WTC11 (cell line): ENCODE results near the gene EME2. TPM values are rescaled to one million over a fixed set of nuclear protein-coding genes. Genes with fewer than 3 reads are reported as not detected.

Source experiments
- ATAC-seq: fragments of 200-7000 bp; cut with Tn5 transposase; 2 replicates; pipeline ENCODE4 v1.10.0; 2021; ENCODE audit warnings: mild to moderate bottlenecking, moderate library complexity
- CTCF ChIA-PET: fragments of 300-600 bp; sonication (Branson Sonifier 250); formaldehyde crosslinking; loops from one replicate; lab custom pipeline; 2021; ENCODE audit warnings: antibody characterized with exemption; lab: Charles Lee
- POLR2A ChIA-PET: fragments of 350-600 bp; sonication (Branson Sonifier 250); formaldehyde crosslinking; loops from one replicate; lab custom pipeline; 2021; ENCODE audit warnings: antibody characterized with exemption; lab: Charles Lee
- DNase-seq: peaks from one replicate; pipeline ENCODE4 v3.0.0; 2021; ENCODE audit warnings: low spot score
- H3K27ac Mint-ChIP-seq: 2 replicates; pipeline ENCODE4 v1.8.0; 2021; ENCODE audit warnings: mixed read lengths
- H3K27me3 Mint-ChIP-seq: 2 replicates; pipeline ENCODE4 v1.8.0; 2021; ENCODE audit warnings: low read depth, mild to moderate bottlenecking, moderate library complexity, mixed read lengths
- H3K36me3 Mint-ChIP-seq: 2 replicates; pipeline ENCODE4 v1.8.0; 2021; ENCODE audit warnings: mixed read lengths
- H3K4me1 Mint-ChIP-seq: 2 replicates; pipeline ENCODE4 v1.8.0; 2022; ENCODE audit warnings: mixed read lengths
- H3K4me3 Mint-ChIP-seq: 2 replicates; pipeline ENCODE4 v1.8.0; 2021; ENCODE audit warnings: mild to moderate bottlenecking, moderate library complexity, mixed read lengths
- H3K9me3 Mint-ChIP-seq: 2 replicates; pipeline ENCODE4 v1.8.0; 2021; ENCODE audit warnings: mixed read lengths
- AR ChIP-seq: fragments of 250-450 bp; sonication (Bioruptor Pico); IDR thresholded peaks from 2 replicates; pipeline ENCODE4 v1.9.0; 2021; ENCODE audit warnings: mild to moderate bottlenecking
- CBFB ChIP-seq: sonication (generic); formaldehyde crosslinking; IDR thresholded peaks from 2 replicates; pipeline ENCODE4 v1.8.1; 2022; ENCODE audit warnings: mild to moderate bottlenecking, low read depth, missing genetic modification reagents
- CREB1 ChIP-seq: sonication (generic); formaldehyde crosslinking; IDR thresholded peaks from 2 replicates; pipeline ENCODE4 v1.8.0; 2023; ENCODE audit warnings: mild to moderate bottlenecking, missing genetic modification reagents
- CREM ChIP-seq: sonication (generic); formaldehyde crosslinking; IDR thresholded peaks from 2 replicates; pipeline ENCODE4 v1.8.1; 2022; ENCODE audit warnings: mild to moderate bottlenecking, missing genetic modification reagents, moderate library complexity
- ETV6 ChIP-seq: sonication (generic); formaldehyde crosslinking; IDR thresholded peaks from 2 replicates; pipeline ENCODE4 v1.8.1; 2022; ENCODE audit warnings: mild to moderate bottlenecking, missing genetic modification reagents
- JAZF1 ChIP-seq: fragments of 250-450 bp; sonication (Bioruptor Pico); IDR thresholded peaks from 2 replicates; pipeline ENCODE4 v1.9.0; 2021; ENCODE audit warnings: moderate library complexity, mild to moderate bottlenecking, inconsistent platforms
- JUN ChIP-seq: sonication (generic); formaldehyde crosslinking; IDR thresholded peaks from 2 replicates; pipeline ENCODE4 v1.8.0; 2023; ENCODE audit warnings: mild to moderate bottlenecking, missing genetic modification reagents
- MYBL2 ChIP-seq: sonication (generic); formaldehyde crosslinking; IDR thresholded peaks from 2 replicates; pipeline ENCODE4 v1.8.1; 2023; ENCODE audit warnings: mild to moderate bottlenecking, moderate library complexity, missing genetic modification reagents
- NFYB ChIP-seq: sonication (generic); formaldehyde crosslinking; conservative IDR thresholded peaks from 2 replicates; pipeline ENCODE4 v1.8.0; 2022; ENCODE audit warnings: low read depth, missing genetic modification reagents
- SP1 ChIP-seq: sonication (generic); formaldehyde crosslinking; conservative IDR thresholded peaks from 2 replicates; pipeline ENCODE4 v1.8.1; 2022; ENCODE audit warnings: missing genetic modification reagents
- ZNF121 ChIP-seq: sonication (generic); formaldehyde crosslinking; IDR thresholded peaks from 2 replicates; pipeline ENCODE4 v1.8.0; 2023; ENCODE audit warnings: missing genetic modification reagents
- ZNF219 ChIP-seq: sonication (generic); formaldehyde crosslinking; IDR thresholded peaks from 2 replicates; pipeline ENCODE4 v1.8.0; 2023; ENCODE audit warnings: missing genetic modification reagents, mild to moderate bottlenecking, borderline replicate concordance
- total RNA-seq: library from RNA; stranded (reverse); gene quantifications from 3 replicates; pipeline ENCODE4 v1.2.3, GENCODE V29; 2021
- TF ChIP-seq, protein P1 (sequence below): sonication (generic); formaldehyde crosslinking; IDR thresholded peaks from 2 replicates; pipeline ENCODE4 v1.8.1; 2022; ENCODE audit warnings: low read depth, mild to moderate bottlenecking, moderate library complexity, missing genetic modification reagents, borderline replicate concordance
- TF ChIP-seq, protein P2 (sequence below): sonication (generic); formaldehyde crosslinking; IDR thresholded peaks from 2 replicates; pipeline ENCODE4 v1.8.1; 2023; ENCODE audit warnings: mild to moderate bottlenecking, missing genetic modification reagents
- TF ChIP-seq, protein P3 (sequence below): fragments of 250-450 bp; sonication (Bioruptor Pico); IDR thresholded peaks from 2 replicates; pipeline ENCODE4 v1.9.0; 2021; ENCODE audit warnings: mild to moderate bottlenecking, borderline replicate concordance
- TF ChIP-seq, protein P4 (sequence below): sonication (generic); formaldehyde crosslinking; IDR thresholded peaks from 2 replicates; pipeline ENCODE4 v1.8.0; 2022; ENCODE audit warnings: mild to moderate bottlenecking, missing genetic modification reagents
- TF ChIP-seq, protein P5 (sequence below): sonication (generic); formaldehyde crosslinking; IDR thresholded peaks from 2 replicates; pipeline ENCODE4 v1.8.0; 2023; ENCODE audit warnings: mild to moderate bottlenecking, missing genetic modification reagents

EME2 gene
- total RNA-seq, 1 experiment from 2014 or later: 23.2 TPM

GRCh38 chr16:1751946-1752345 is 20.7 kb upstream of the EME2 start:
- Mint-ChIP-seq H3K27ac (no peak overlapping the region), H3K4me1 (no peaks in the 10 kb centered on the region), H3K36me3 (peaks cover 16% of the 10 kb centered on the region), H3K4me3 (no peak overlapping the region), H3K9me3 (no peaks in the 10 kb centered on the region), H3K27me3 (no peaks in the 10 kb centered on the region)
- ChIA-PET POLR2A (interaction anchor here (0.5 kb wide), 1 partner anchor 335 kb away, joined by 3 read pairs; no protein-coding TSS in a partner anchor), CTCF (interaction anchor here (1.8 to 2.0 kb wide), 2 partner anchors 28 to 46 kb away, joined by 6 to 8 read pairs; partner anchors contain the start of gene MAPK8IP3)
- ATAC-seq (no peak), DNase-seq (no peak)
- TF ChIP-seq, protein P1, sequence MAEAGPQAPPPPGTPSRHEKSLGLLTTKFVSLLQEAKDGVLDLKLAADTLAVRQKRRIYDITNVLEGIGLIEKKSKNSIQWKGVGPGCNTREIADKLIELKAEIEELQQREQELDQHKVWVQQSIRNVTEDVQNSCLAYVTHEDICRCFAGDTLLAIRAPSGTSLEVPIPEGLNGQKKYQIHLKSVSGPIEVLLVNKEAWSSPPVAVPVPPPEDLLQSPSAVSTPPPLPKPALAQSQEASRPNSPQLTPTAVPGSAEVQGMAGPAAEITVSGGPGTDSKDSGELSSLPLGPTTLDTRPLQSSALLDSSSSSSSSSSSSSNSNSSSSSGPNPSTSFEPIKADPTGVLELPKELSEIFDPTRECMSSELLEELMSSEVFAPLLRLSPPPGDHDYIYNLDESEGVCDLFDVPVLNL (CRISPR knock-in tag): no peak
- TF ChIP-seq, protein P2, sequence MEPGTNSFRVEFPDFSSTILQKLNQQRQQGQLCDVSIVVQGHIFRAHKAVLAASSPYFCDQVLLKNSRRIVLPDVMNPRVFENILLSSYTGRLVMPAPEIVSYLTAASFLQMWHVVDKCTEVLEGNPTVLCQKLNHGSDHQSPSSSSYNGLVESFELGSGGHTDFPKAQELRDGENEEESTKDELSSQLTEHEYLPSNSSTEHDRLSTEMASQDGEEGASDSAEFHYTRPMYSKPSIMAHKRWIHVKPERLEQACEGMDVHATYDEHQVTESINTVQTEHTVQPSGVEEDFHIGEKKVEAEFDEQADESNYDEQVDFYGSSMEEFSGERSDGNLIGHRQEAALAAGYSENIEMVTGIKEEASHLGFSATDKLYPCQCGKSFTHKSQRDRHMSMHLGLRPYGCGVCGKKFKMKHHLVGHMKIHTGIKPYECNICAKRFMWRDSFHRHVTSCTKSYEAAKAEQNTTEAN (CRISPR knock-in tag): no peak
- no peak for TF ChIP-seq MYBL2 (CRISPR knock-in tag)
- TF ChIP-seq, protein P3, sequence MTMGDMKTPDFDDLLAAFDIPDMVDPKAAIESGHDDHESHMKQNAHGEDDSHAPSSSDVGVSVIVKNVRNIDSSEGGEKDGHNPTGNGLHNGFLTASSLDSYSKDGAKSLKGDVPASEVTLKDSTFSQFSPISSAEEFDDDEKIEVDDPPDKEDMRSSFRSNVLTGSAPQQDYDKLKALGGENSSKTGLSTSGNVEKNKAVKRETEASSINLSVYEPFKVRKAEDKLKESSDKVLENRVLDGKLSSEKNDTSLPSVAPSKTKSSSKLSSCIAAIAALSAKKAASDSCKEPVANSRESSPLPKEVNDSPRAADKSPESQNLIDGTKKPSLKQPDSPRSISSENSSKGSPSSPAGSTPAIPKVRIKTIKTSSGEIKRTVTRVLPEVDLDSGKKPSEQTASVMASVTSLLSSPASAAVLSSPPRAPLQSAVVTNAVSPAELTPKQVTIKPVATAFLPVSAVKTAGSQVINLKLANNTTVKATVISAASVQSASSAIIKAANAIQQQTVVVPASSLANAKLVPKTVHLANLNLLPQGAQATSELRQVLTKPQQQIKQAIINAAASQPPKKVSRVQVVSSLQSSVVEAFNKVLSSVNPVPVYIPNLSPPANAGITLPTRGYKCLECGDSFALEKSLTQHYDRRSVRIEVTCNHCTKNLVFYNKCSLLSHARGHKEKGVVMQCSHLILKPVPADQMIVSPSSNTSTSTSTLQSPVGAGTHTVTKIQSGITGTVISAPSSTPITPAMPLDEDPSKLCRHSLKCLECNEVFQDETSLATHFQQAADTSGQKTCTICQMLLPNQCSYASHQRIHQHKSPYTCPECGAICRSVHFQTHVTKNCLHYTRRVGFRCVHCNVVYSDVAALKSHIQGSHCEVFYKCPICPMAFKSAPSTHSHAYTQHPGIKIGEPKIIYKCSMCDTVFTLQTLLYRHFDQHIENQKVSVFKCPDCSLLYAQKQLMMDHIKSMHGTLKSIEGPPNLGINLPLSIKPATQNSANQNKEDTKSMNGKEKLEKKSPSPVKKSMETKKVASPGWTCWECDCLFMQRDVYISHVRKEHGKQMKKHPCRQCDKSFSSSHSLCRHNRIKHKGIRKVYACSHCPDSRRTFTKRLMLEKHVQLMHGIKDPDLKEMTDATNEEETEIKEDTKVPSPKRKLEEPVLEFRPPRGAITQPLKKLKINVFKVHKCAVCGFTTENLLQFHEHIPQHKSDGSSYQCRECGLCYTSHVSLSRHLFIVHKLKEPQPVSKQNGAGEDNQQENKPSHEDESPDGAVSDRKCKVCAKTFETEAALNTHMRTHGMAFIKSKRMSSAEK (CRISPR knock-in tag): no peak
- TF ChIP-seq CREM (CRISPR knock-in tag): no peak
- TF ChIP-seq JAZF1 (CRISPR knock-in tag): no peak
- TF ChIP-seq AR: no peak
- TF ChIP-seq CBFB: no peak

- Mint-ChIP-seq H3K27ac (no peak overlapping the region), H3K27me3 (no peaks in the 10 kb centered on the region), H3K4me3 (no peak overlapping the region), H3K9me3 (no peaks in the 10 kb centered on the region), H3K4me1 (no peaks in the 10 kb centered on the region), H3K36me3 (peaks cover 16% of the 10 kb centered on the region)
- ATAC-seq: no peak
- no peak for TF ChIP-seq NFYB (CRISPR knock-in tag)
- no peak for TF ChIP-seq CREB1 (CRISPR knock-in tag)
- TF ChIP-seq, protein P4, sequence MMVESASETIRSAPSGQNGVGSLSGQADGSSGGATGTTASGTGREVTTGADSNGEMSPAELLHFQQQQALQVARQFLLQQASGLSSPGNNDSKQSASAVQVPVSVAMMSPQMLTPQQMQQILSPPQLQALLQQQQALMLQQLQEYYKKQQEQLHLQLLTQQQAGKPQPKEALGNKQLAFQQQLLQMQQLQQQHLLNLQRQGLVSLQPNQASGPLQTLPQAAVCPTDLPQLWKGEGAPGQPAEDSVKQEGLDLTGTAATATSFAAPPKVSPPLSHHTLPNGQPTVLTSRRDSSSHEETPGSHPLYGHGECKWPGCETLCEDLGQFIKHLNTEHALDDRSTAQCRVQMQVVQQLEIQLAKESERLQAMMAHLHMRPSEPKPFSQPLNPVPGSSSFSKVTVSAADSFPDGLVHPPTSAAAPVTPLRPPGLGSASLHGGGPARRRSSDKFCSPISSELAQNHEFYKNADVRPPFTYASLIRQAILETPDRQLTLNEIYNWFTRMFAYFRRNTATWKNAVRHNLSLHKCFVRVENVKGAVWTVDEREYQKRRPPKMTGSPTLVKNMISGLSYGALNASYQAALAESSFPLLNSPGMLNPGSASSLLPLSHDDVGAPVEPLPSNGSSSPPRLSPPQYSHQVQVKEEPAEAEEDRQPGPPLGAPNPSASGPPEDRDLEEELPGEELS: no peak
- TF ChIP-seq ETV6 (CRISPR knock-in tag): no peak
- no peak for TF ChIP-seq AR
- TF ChIP-seq ZNF121 (CRISPR knock-in tag): no peak
- TF ChIP-seq SP1 (CRISPR knock-in tag): no peak
- no peak for TF ChIP-seq ZNF219
- TF ChIP-seq, protein P5, sequence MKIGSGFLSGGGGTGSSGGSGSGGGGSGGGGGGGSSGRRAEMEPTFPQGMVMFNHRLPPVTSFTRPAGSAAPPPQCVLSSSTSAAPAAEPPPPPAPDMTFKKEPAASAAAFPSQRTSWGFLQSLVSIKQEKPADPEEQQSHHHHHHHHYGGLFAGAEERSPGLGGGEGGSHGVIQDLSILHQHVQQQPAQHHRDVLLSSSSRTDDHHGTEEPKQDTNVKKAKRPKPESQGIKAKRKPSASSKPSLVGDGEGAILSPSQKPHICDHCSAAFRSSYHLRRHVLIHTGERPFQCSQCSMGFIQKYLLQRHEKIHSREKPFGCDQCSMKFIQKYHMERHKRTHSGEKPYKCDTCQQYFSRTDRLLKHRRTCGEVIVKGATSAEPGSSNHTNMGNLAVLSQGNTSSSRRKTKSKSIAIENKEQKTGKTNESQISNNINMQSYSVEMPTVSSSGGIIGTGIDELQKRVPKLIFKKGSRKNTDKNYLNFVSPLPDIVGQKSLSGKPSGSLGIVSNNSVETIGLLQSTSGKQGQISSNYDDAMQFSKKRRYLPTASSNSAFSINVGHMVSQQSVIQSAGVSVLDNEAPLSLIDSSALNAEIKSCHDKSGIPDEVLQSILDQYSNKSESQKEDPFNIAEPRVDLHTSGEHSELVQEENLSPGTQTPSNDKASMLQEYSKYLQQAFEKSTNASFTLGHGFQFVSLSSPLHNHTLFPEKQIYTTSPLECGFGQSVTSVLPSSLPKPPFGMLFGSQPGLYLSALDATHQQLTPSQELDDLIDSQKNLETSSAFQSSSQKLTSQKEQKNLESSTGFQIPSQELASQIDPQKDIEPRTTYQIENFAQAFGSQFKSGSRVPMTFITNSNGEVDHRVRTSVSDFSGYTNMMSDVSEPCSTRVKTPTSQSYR (CRISPR knock-in tag): no peak
- no peak for TF ChIP-seq JUN
- DNase-seq: no peak
- ChIA-PET POLR2A (interaction anchor here (0.5 kb wide), 1 partner anchor 336 kb away, joined by 3 read pairs; no protein-coding TSS in a partner anchor), CTCF (interaction anchor here (1.8 kb wide), 1 partner anchor 29 kb away, joined by 6 read pairs; no protein-coding TSS in a partner anchor)
Measured at GRCh38 chr16:1752853-1753252, 19.8 kb upstream of the EME2 start.
